GM12878 (cell line): ENCODE results near the gene OR2B2. TPM values are rescaled to one million over a fixed set of nuclear protein-coding genes. Genes with fewer than 3 reads are reported as not detected.

ENCODE experiments used
- ASH2L ChIP-seq: fragments of 300-600, 200-600 bp; sonication (generic); IDR thresholded peaks from 2 replicates; pipeline ENCODE4 v1.6.1; 2017; ENCODE audit warnings: low read depth, mild to moderate bottlenecking, borderline replicate concordance
- BCL11A ChIP-seq: IDR thresholded peaks from 2 replicates; pipeline ENCODE4 v1.6.1; 2011; ENCODE audit warnings: low read depth, low read length
- BHLHE40 ChIP-seq, 2 experiments: fragments of 450-650 bp in 1 of 2; IDR thresholded peaks; 2 replicates each; pipeline ENCODE4 v1.6.1; 2011 to 2017; ENCODE audit warnings: low read depth in 2 of 2, borderline replicate concordance in 1 of 2, improper control_type of control experiment in 1 of 2, low read length in 1 of 2, mild to moderate bottlenecking in 1 of 2
- BMI1 ChIP-seq: fragments of 450-650 bp; IDR thresholded peaks from 2 replicates; pipeline ENCODE4 v1.6.1; 2016; ENCODE audit warnings: mild to moderate bottlenecking, moderate library complexity, borderline replicate concordance
- CEBPB ChIP-seq, 2 experiments: fragments of 150-350 bp in 1 of 2; IDR thresholded peaks; 2 replicates each; pipeline ENCODE4 v1.6.1; 2012 to 2014; ENCODE audit warnings: low read depth in 2 of 2, low read length in 2 of 2, borderline replicate concordance in 1 of 2, inconsistent platforms in 1 of 2
- CUX1 ChIP-seq: IDR thresholded peaks from 2 replicates; pipeline ENCODE4 v1.6.1; 2012; ENCODE audit warnings: improper control_type of control experiment, low read depth, low read length; ENCODE audit not compliant: insufficient replicate concordance
- ELK1 ChIP-seq: IDR thresholded peaks from 2 replicates; pipeline ENCODE4 v1.6.1; 2012; ENCODE audit warnings: low read depth, low read length, improper control_type of control experiment
- HDGF ChIP-seq: fragments of 450-650 bp; IDR thresholded peaks from 2 replicates; pipeline ENCODE4 v1.6.1; 2016; ENCODE audit warnings: antibody characterized with exemption
- MEF2A ChIP-seq: IDR thresholded peaks from 2 replicates; pipeline ENCODE4 v1.6.1; 2011; ENCODE audit warnings: low read depth, mild to moderate bottlenecking, low read length, moderate library complexity; ENCODE audit not compliant: insufficient read depth
- PKNOX1 ChIP-seq: fragments of 450-650 bp; IDR thresholded peaks from 2 replicates; pipeline ENCODE4 v1.6.1; 2016; ENCODE audit warnings: mild to moderate bottlenecking
- SUPT20H ChIP-seq: IDR thresholded peaks from 2 replicates; pipeline ENCODE4 v1.6.1; 2011; ENCODE audit warnings: low read depth, mild to moderate bottlenecking, low read length, moderate library complexity, borderline replicate concordance; ENCODE audit not compliant: control insufficient read depth
- TAF1 ChIP-seq: IDR thresholded peaks from 2 replicates; pipeline ENCODE4 v1.6.1; 2011; ENCODE audit warnings: mild to moderate bottlenecking, low read depth, low read length, borderline replicate concordance
- ZBTB40 ChIP-seq: fragments of 450-650 bp; IDR thresholded peaks from 2 replicates; pipeline ENCODE4 v1.6.1; 2016; ENCODE audit warnings: mild to moderate bottlenecking, moderate library complexity, borderline replicate concordance
- ZNF217 ChIP-seq: fragments of 450-650 bp; IDR thresholded peaks from 2 replicates; pipeline ENCODE4 v1.6.1; 2017; ENCODE audit warnings: antibody characterized with exemption, mild to moderate bottlenecking
- ZZZ3 ChIP-seq: IDR thresholded peaks from 2 replicates; pipeline ENCODE4 v1.6.1; 2011; ENCODE audit warnings: low read depth; ENCODE audit not compliant: control insufficient read depth, insufficient read length
- polyA plus RNA-seq, 11 experiments: library from polyadenylated mRNA; depleted of rRNA in 4 of 11; unstranded in 6 of 11; stranded (reverse) in 5 of 11; fragments of >200 nt; fragmentation: Nextera tagmentation in 4 of 11; fragmentation: Illumina TruSeq in 1 of 11; extraction: Ambion mirVana in 4 of 11; extraction: Trizol in 1 of 11; gene quantifications; 1 replicate in 1 of 11; 2 replicates in 10 of 11; pipeline versions ENCODE4 v1.2.1 to v1.2.3, GENCODE V29; 2011 to 2016; ENCODE audit warnings: inconsistent platforms in 2 of 11, missing spikeins in 2 of 11, low read depth in 1 of 11
- total RNA-seq, 4 experiments: library from RNA; depleted of rRNA in 3 of 4; stranded (reverse); fragments of >200 nt in 3 of 4; fragmentation: Illumina TruSeq in 1 of 4; extraction: Trizol in 1 of 4; gene quantifications; 2 replicates each; pipeline versions ENCODE4 v1.2.1 to v1.2.3, GENCODE V29; 2013 to 2021

The OR2B2 gene
- total and polyA plus RNA-seq, 10 of the 15 experiments (the other 5 are each of a cell fraction or from before 2014, with no cell fraction given) = not detected

- TF ChIP-seq PKNOX1 = no peak
- TF ChIP-seq CUX1 = no peak
- peak in 1 of 2 experiments; percentile 11; a peak in 1 of 4 replicates for TF ChIP-seq BHLHE40 (IDR thresholded peaks at IDR 0.05; ENCODE audit: borderline replicate concordance in 1 of 2, low read depth in 2 of 2, low read length in 1 of 2)
- no peak for TF ChIP-seq ZZZ3
- no peak for TF ChIP-seq CEBPB (IDR thresholded peaks at IDR 0.05; ENCODE audit: borderline replicate concordance in 1 of 2, low read depth in 2 of 2, low read length in 2 of 2)
- TF ChIP-seq ASH2L = no peak; the same call in 1 of the 2 replicates
- peak; percentile 66; the same call in 1 of the 2 replicates for TF ChIP-seq ZNF217
- TF ChIP-seq BMI1 = no peak
- TF ChIP-seq HDGF = no peak
- peak; percentile 24; the same call in 1 of the 2 replicates for TF ChIP-seq TAF1
- TF ChIP-seq MEF2A = no peak
- TF ChIP-seq SUPT20H = no peak
- TF ChIP-seq ZBTB40 = peak; percentile 70; the same call in 1 of the 2 replicates
- TF ChIP-seq BCL11A = no peak
- 0 out of 2 replicates have a peak, but pooled peaks have one; percentile 21 for TF ChIP-seq ELK1
Observed at GRCh38 chr6:27873021-27873940, 38.9 kb downstream of the OR2B2 start (continued).
